Keratinocyte (primary cell): ENCODE results near the gene SLC6A5. TPM values are rescaled to one million over a fixed set of nuclear protein-coding genes. Genes with fewer than 3 reads are reported as not detected.

ENCODE experiments used
- DNase-seq: peaks from one replicate; pipeline ENCODE4 v3.0.0-alpha.2; 2011; ENCODE audit warnings: low read depth, missing footprints, low spot score
- FAIRE-seq: peaks from 2 replicates; lab custom pipeline; 2011; peaks lifted over from hg19 to GRCh38; lab: Jason Lieb, UNC
- H2AFZ ChIP-seq: 2 replicates; pipeline ENCODE4 v1.6.0; 2012; ENCODE audit warnings: low read length, control low read depth, inconsistent platforms; ENCODE audit not compliant: control insufficient read depth
- H3K27ac ChIP-seq: 2 replicates; pipeline ENCODE4 v1.5.1; 2011; ENCODE audit warnings: low read length; ENCODE audit not compliant: control insufficient read depth, insufficient read depth
- H3K27me3 ChIP-seq: 3 replicates; pipeline ENCODE4 v1.6.0; 2011; ENCODE audit warnings: low read length; ENCODE audit not compliant: control insufficient read depth, insufficient read depth; ENCODE audit errors: extremely low read depth
- H3K36me3 ChIP-seq, 2 experiments: 2 replicates in 1 of 2; 3 replicates in 1 of 2; pipeline ENCODE4 v1.5.1; 2011; ENCODE audit warnings: low read length in 2 of 2, mild to moderate bottlenecking in 1 of 2; ENCODE audit not compliant: control insufficient read depth in 2 of 2, insufficient read depth in 2 of 2; ENCODE audit errors: extremely low read depth in 1 of 2
- H3K4me1 ChIP-seq: 3 replicates; pipeline ENCODE4 v1.5.1; 2011; ENCODE audit warnings: low read length; ENCODE audit not compliant: control insufficient read depth, insufficient read depth; ENCODE audit errors: extremely low read depth
- H3K4me2 ChIP-seq: 3 replicates; pipeline ENCODE4 v1.6.0; 2011; ENCODE audit warnings: low read depth, low read length; ENCODE audit not compliant: control insufficient read depth, insufficient read depth; ENCODE audit errors: extremely low read depth
- H3K4me3 ChIP-seq, 3 experiments: fragments of 200-600 bp in 1 of 3; sonication (generic) in 1 of 3; 2 replicates in 2 of 3; 3 replicates in 1 of 3; pipeline ENCODE4 v1.5.1; 2011 to 2016; ENCODE audit warnings: low read length in 3 of 3, mild to moderate bottlenecking in 3 of 3, control low read depth in 2 of 3, inconsistent platforms in 1 of 3, low read depth in 1 of 3, mixed read lengths in 1 of 3, mixed run types in 1 of 3, moderate library complexity in 1 of 3; ENCODE audit not compliant: control insufficient read depth in 2 of 3, insufficient read depth in 2 of 3; ENCODE audit errors: extremely low read depth in 1 of 3
- H3K79me2 ChIP-seq: 2 replicates; pipeline ENCODE4 v1.6.0; 2012; ENCODE audit warnings: low read length; ENCODE audit not compliant: control insufficient read depth, insufficient read depth
- H3K9ac ChIP-seq: 3 replicates; pipeline ENCODE4 v1.6.0; 2011; ENCODE audit warnings: low read length; ENCODE audit not compliant: control insufficient read depth, insufficient read depth; ENCODE audit errors: extremely low read depth
- H3K9me1 ChIP-seq: 3 replicates; pipeline ENCODE4 v1.6.0; 2011; ENCODE audit warnings: low read length; ENCODE audit not compliant: control insufficient read depth, insufficient read depth; ENCODE audit errors: extremely low read depth
- H3K9me3 ChIP-seq: 2 replicates; pipeline ENCODE4 v1.5.1; 2012; ENCODE audit warnings: low read depth, low read length; ENCODE audit not compliant: control insufficient read depth
- H4K20me1 ChIP-seq: 3 replicates; pipeline ENCODE4 v1.6.0; 2011; ENCODE audit warnings: low read length; ENCODE audit not compliant: control insufficient read depth, insufficient read depth; ENCODE audit errors: extremely low read depth
- EZH2 ChIP-seq: IDR thresholded peaks from one replicate; pipeline ENCODE4 v1.6.1; 2012; ENCODE audit warnings: inconsistent platforms, mild to moderate bottlenecking, low read length, moderate library complexity
- dilution Hi-C: fragments of 300-500 bp; cut with MboI; formaldehyde crosslinking; loops from one replicate; pipeline ENCODE4 v1.7.0; 2020; ENCODE audit warnings: low sequenced_read_pairs; ENCODE audit not compliant: extremely low pct_ligation_motif_present
- polyA plus RNA-seq, 5 experiments: library from polyadenylated mRNA; depleted of rRNA in 3 of 5; stranded (reverse) in 3 of 5; stranded (forward) in 1 of 5; unstranded in 1 of 5; fragments of >200 nt; gene quantifications; 1 replicate in 1 of 5; 2 replicates in 3 of 5; 3 replicates in 1 of 5; pipeline versions ENCODE4 v1.2.1 to v1.2.3, GENCODE V29; 2011 to 2012; ENCODE audit warnings: missing spikeins in 2 of 5, low read depth in 1 of 5, low replicate concordance in 1 of 5
- TF ChIP-seq, protein P1 (sequence below), 3 experiments: IDR thresholded peaks in 1 of 3; conservative IDR thresholded peaks in 1 of 3; optimal IDR thresholded peaks in 1 of 3; 2 replicates in 2 of 3; 3 replicates in 1 of 3; pipeline versions ENCODE3 to v1.5.1; 2011; ENCODE audit warnings: low read length in 3 of 3, mild to moderate bottlenecking in 3 of 3, moderate library complexity in 2 of 3, control low read depth in 1 of 3, inconsistent platforms in 1 of 3; ENCODE audit not compliant: insufficient read depth in 2 of 3; ENCODE audit errors: extremely low read depth in 1 of 3

Gene SLC6A5
- polyA plus RNA-seq, 1 donor (not counting 4 experiments of a cell fraction or from before 2014, with no cell fraction given), result not detected

DNA sequence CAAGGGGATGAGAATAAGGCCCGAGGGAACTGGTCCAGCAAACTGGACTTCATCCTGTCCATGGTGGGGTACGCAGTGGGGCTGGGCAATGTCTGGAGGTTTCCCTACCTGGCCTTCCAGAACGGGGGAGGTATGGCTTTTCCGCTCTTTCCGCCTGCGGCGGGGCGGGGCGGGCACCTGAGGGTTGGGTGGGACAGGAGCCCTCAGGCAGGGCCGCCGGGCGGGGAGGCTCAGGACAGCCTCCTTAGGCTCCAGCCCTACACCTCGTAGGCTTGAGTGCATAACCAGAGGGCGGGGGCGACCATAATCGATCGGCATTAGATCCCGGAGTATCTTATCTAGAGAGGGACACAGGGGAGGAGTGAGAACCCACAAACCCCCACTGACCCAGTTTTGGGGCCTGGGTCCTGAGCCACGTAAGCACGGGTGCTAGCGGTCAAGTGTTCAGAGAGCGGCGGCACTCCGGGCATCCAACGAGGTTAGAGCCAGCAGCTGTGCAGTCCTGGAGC lies 4.9 kb downstream of the SLC6A5 start:
- DNase-seq, result no peak
- FAIRE-seq, result no peak
- Histone ChIP-seq H4K20me1 (no peaks in the 10 kb centered on the region), H3K4me3 (no peak overlapping the region), H3K4me2 (no peak overlapping the region), H2AFZ (no peak overlapping the region), H3K9me1 (no peaks in the 10 kb centered on the region), H3K9me3 (no peaks in the 10 kb centered on the region), H3K4me1 (no peaks in the 10 kb centered on the region), H3K79me2 (no peaks in the 10 kb centered on the region), H3K9ac (no peak overlapping the region), H3K36me3 (no peaks in the 10 kb centered on the region), H3K27ac (no peak overlapping the region), H3K27me3 (peaks cover 87% of the 10 kb centered on the region)
- no peak for TF ChIP-seq EZH2
- TF ChIP-seq, protein P1, sequence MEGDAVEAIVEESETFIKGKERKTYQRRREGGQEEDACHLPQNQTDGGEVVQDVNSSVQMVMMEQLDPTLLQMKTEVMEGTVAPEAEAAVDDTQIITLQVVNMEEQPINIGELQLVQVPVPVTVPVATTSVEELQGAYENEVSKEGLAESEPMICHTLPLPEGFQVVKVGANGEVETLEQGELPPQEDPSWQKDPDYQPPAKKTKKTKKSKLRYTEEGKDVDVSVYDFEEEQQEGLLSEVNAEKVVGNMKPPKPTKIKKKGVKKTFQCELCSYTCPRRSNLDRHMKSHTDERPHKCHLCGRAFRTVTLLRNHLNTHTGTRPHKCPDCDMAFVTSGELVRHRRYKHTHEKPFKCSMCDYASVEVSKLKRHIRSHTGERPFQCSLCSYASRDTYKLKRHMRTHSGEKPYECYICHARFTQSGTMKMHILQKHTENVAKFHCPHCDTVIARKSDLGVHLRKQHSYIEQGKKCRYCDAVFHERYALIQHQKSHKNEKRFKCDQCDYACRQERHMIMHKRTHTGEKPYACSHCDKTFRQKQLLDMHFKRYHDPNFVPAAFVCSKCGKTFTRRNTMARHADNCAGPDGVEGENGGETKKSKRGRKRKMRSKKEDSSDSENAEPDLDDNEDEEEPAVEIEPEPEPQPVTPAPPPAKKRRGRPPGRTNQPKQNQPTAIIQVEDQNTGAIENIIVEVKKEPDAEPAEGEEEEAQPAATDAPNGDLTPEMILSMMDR (optimal IDR thresholded peaks at IDR 0.05 in 1 of 3, IDR thresholded peaks at IDR 0.05 in 1 of 3, conservative IDR thresholded peaks at IDR 0.05 in 1 of 3; ENCODE audit: extremely low read depth in 1 of 3, insufficient read depth in 2 of 3, low read length in 3 of 3), result no peak
- dilution Hi-C loops, result loop anchor here (25.0 kb wide), 1 partner anchor 92 kb away; no protein-coding TSS in a partner anchor

DNA sequence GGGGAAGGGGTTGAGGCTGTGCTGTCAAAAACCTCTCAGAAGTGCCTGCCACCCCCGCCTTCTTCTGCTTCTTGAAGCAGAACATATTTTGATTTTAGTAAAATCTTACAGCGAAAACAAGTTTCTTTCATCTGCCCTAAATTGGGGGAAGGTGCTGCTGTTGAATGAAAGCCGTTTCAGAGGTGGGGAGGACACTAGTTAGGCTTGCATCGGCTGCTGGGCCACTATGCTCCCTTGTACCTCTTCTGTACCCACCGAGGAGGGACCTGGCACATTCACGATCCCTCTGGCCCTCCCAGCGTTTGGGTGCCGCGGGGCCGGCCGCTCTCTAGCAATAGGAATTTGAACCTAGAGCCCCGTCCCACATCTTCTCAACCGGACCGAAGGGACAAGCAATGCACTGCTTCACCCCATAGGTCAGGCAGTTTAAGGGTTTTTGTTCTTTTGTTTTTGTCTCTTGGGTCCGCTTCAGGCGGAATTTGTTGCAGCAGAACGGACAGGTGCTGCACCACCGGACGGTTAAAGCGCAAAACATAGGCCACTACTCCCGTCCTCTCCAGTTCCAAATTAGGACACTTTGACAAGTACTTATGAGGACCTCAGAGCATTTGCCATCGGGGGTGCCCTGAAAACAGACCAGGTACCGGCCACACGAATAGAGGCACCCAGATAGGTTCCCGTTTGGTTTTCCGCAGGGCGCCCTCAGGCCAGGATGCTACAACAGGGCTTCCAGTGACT lies 5.6 kb downstream of the SLC6A5 start:
- Histone ChIP-seq H3K9me1 (no peaks in the 10 kb centered on the region), H3K27me3 (peaks cover 83% of the 10 kb centered on the region), H2AFZ (no peak overlapping the region), H3K79me2 (no peaks in the 10 kb centered on the region), H3K27ac (no peak overlapping the region), H3K36me3 (no peaks in the 10 kb centered on the region), H3K9ac (no peak overlapping the region), H3K4me1 (peaks cover 5% of the 10 kb centered on the region), H4K20me1 (peaks cover 2% of the 10 kb centered on the region), H3K4me2 (no peak overlapping the region), H3K9me3 (no peaks in the 10 kb centered on the region), H3K4me3 (no peak overlapping the region)
- no peak for DNase-seq
- FAIRE-seq, result no peak
- peak; percentile 96 for TF ChIP-seq EZH2
- TF ChIP-seq, protein P1 (optimal IDR thresholded peaks at IDR 0.05 in 1 of 3, IDR thresholded peaks at IDR 0.05 in 1 of 3, conservative IDR thresholded peaks at IDR 0.05 in 1 of 3; ENCODE audit: extremely low read depth in 1 of 3, insufficient read depth in 2 of 3, low read length in 3 of 3), result no peak
- dilution Hi-C loops, result loop anchor here (25.0 kb wide), 1 partner anchor 93 kb away; no protein-coding TSS in a partner anchor
